Prostate gland (tissue), 2 donors: Measurements from ENCODE around the gene CXCR3. TPM values are rescaled to one million over a fixed set of nuclear protein-coding genes. Genes with fewer than 3 reads are reported as not detected.

Experiments
- DNase-seq: peaks from one replicate; pipeline ENCODE4 v3.0.0-alpha.2; 2019; ENCODE audit warnings: low spot score
- H3K27ac ChIP-seq, 2 donors: fragments of 200-600 bp; sonication (generic); 2 replicates each; pipeline ENCODE4 v1.5.1; 2017 to 2019
- H3K27me3 ChIP-seq: fragments of 200-600 bp; sonication (generic); replicated peaks from 2 replicates; pipeline ENCODE4 v1.5.1; 2019; ENCODE audit not compliant: insufficient read depth
- H3K36me3 ChIP-seq, 2 donors: fragments of 200-600 bp; sonication (generic); 1 replicate in 1 of 2; 2 replicates in 1 of 2; pipeline versions ENCODE4 v1.5.1 to v1.8.1; 2017 to 2019
- H3K4me1 ChIP-seq: fragments of 200-600 bp; sonication (generic); replicated peaks from 2 replicates; pipeline ENCODE4 v1.5.1; 2019
- H3K4me3 ChIP-seq, 2 donors: fragments of 200-600 bp; sonication (generic); 2 replicates each; pipeline ENCODE4 v1.5.1; 2017 to 2019
- H3K9me3 ChIP-seq: fragments of 200-600 bp; sonication (generic); 2 replicates; pipeline ENCODE4 v1.5.1; 2017
- POLR2A ChIP-seq: fragments of 450-650 bp; IDR thresholded peaks from one replicate; pipeline ENCODE4 v1.6.1; 2016; ENCODE audit warnings: antibody characterized with exemption, mild to moderate bottlenecking
- POLR2AphosphoS5 ChIP-seq: sonication (generic); formaldehyde crosslinking; IDR thresholded peaks from one replicate; pipeline ENCODE4 v1.6.1; 2017; ENCODE audit warnings: antibody characterized with exemption
- WGBS: methylation state at CpG from one replicate; pipeline ENCODE4 v1.1.5; 2018; 5-methylcytosine and 5-hydroxymethylcytosine counted together
- intact Hi-C: fragments of 100-400 bp; cut with DNase I; formaldehyde crosslinking; loops from one replicate; pipeline ENCODE4 v1.14.2; 2022
- total RNA-seq, 2 donors: library from RNA; depleted of rRNA; stranded (reverse); fragments of >200 nt; gene quantifications; one replicate each; pipeline ENCODE4 v1.1.0, GENCODE V29; 2016
- TF ChIP-seq, protein P1 (sequence below), 4 experiments: fragments of 200-600 bp in 2 of 4; fragments of 450-650 bp in 2 of 4; sonication (generic) in 2 of 4; IDR thresholded peaks; 1 replicate in 3 of 4; 2 replicates in 1 of 4; pipeline ENCODE4 v1.5.1; 2016 to 2019; ENCODE audit warnings: antibody characterized with exemption in 4 of 4, mild to moderate bottlenecking in 2 of 4, moderate library complexity in 2 of 4

Gene CXCR3
- total RNA-seq, 2 donors from 2014 or later, result 1.1 TPM; not detected in 1

DNA sequence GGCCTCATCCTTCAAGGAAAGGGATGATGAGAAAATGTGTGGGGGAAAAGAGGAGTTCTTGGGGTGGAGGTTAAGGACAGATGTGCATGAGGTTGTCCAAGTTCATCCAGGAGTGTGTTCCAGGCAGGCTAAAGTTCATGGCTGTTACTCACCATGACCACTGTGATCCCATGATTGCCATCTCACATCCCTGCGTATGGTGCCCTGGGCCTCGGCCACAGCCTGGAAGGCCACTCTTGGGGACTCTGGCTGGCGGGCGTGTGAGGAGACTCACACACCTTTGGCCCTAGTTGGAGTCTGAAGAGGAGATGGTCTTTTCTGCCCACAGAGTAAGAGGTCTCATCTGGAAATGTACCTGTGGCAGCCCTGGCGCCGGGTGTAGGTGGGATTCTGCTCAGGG lies 41.6 kb upstream of the CXCR3 start:
- Histone ChIP-seq H3K4me3 (no peak overlapping the region), H3K36me3 (no peaks in the 10 kb centered on the region), H3K27me3 (no peaks in the 10 kb centered on the region), H3K27ac (no peak overlapping the region), H3K9me3 (no peaks in the 10 kb centered on the region), H3K4me1 (no peaks in the 10 kb centered on the region)
- intact Hi-C loops, result no loop called here
- TF ChIP-seq POLR2AphosphoS5, result no peak
- TF ChIP-seq POLR2A, result no peak
- TF ChIP-seq, protein P1, sequence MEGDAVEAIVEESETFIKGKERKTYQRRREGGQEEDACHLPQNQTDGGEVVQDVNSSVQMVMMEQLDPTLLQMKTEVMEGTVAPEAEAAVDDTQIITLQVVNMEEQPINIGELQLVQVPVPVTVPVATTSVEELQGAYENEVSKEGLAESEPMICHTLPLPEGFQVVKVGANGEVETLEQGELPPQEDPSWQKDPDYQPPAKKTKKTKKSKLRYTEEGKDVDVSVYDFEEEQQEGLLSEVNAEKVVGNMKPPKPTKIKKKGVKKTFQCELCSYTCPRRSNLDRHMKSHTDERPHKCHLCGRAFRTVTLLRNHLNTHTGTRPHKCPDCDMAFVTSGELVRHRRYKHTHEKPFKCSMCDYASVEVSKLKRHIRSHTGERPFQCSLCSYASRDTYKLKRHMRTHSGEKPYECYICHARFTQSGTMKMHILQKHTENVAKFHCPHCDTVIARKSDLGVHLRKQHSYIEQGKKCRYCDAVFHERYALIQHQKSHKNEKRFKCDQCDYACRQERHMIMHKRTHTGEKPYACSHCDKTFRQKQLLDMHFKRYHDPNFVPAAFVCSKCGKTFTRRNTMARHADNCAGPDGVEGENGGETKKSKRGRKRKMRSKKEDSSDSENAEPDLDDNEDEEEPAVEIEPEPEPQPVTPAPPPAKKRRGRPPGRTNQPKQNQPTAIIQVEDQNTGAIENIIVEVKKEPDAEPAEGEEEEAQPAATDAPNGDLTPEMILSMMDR (IDR thresholded peaks at IDR 0.05), result no peak
- no peak for DNase-seq
- WGBS, result no CpG with 5 or more reads among the region's 6 CpGs

DNA sequence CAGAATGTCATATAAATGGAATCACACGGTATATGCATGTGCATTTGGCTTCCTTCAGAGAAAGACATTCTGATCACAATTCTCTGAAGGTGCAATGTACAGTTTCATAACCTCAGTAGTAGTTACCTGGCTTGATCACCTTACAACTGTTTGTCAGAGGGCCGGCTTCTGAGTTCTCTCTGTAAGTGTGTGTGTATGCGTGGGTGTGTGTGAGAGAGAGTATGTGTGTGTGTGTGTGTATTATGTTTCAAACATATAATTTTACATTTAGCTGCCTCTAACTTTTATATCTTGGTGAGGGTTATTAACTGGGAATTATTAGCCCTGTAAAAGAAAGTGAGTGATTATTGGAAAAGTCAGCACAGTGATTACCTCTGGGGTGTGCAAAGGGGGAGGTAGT lies 41.0 kb upstream of the CXCR3 start:
- H3K9me3 ChIP-seq, result no peaks in the 10 kb centered on the region
- TF ChIP-seq POLR2AphosphoS5 (no peak), POLR2A (no peak)
- TF ChIP-seq, protein P1 (IDR thresholded peaks at IDR 0.05), result no peak
- no peak overlapping the region for H3K27ac ChIP-seq
- H3K36me3 ChIP-seq, result no peaks in the 10 kb centered on the region
- WGBS, result 40% methylated on average over 3 of the region's 3 CpGs
- no peak for DNase-seq
- H3K27me3 ChIP-seq, result no peaks in the 10 kb centered on the region
- no peak overlapping the region for H3K4me3 ChIP-seq
- no peaks in the 10 kb centered on the region for H3K4me1 ChIP-seq
- intact Hi-C loops, result no loop called here

DNA sequence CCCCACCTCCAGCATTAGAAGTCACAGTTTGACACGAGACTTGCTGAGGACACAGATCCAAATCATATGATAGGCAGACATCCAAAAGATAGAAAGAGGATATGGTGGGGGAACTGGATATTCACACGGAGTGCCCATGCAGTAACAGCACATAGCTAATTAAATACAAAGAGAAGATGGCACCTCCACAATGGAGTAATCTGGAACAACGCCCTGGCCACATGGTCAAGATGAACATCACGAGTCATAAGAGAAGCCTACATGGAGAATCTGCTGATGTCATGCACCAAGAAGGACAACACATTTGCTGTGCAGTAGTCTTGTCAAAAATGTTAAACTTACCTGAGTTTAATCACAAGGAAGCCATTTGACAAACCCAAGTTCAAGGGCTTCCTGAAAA lies 39.0 kb upstream of the CXCR3 start:
- TF ChIP-seq POLR2AphosphoS5 (no peak), POLR2A (no peak)
- TF ChIP-seq, protein P1 (IDR thresholded peaks at IDR 0.05), result no peak
- Histone ChIP-seq H3K9me3 (no peaks in the 10 kb centered on the region), H3K27ac (no peak overlapping the region), H3K4me3 (no peak overlapping the region), H3K36me3 (no peaks in the 10 kb centered on the region), H3K27me3 (no peaks in the 10 kb centered on the region), H3K4me1 (no peaks in the 10 kb centered on the region)
- intact Hi-C loops, result no loop called here
- WGBS, result 82% methylated on average over 4 of the region's 4 CpGs
- DNase-seq, result no peak

DNA sequence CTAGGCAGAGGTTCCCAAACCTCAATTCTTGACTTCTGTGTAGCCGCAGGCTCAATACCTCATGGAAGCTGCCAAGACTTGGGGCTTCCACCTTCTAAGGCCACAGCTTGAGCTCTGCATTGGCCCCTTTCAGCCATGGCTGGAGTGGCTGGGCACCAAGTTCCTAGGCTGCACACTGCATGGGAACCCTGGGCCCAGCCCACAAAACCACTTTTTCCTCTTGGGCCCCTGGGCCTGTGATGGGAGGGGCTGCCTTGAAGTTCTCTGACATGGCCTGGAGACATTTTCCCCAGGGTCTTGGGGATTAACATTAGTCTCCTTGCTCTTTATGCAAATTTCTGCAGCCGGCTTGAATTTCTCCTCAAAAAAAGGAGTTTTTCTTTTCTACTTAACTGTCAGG lies 35.0 kb upstream of the CXCR3 start:
- intact Hi-C loops, result no loop called here
- no peaks in the 10 kb centered on the region for H3K4me1 ChIP-seq
- no peaks in the 10 kb centered on the region for H3K36me3 ChIP-seq
- H3K4me3 ChIP-seq, result no peak overlapping the region
- TF ChIP-seq POLR2A (no peak), POLR2AphosphoS5 (no peak)
- TF ChIP-seq, protein P1 (IDR thresholded peaks at IDR 0.05), result no peak
- H3K27me3 ChIP-seq, result no peaks in the 10 kb centered on the region
- no peak for DNase-seq
- no peaks in the 10 kb centered on the region for H3K9me3 ChIP-seq
- H3K27ac ChIP-seq, result no peak overlapping the region
- WGBS, result 100% methylated on average over 1 of the region's 2 CpGs

DNA sequence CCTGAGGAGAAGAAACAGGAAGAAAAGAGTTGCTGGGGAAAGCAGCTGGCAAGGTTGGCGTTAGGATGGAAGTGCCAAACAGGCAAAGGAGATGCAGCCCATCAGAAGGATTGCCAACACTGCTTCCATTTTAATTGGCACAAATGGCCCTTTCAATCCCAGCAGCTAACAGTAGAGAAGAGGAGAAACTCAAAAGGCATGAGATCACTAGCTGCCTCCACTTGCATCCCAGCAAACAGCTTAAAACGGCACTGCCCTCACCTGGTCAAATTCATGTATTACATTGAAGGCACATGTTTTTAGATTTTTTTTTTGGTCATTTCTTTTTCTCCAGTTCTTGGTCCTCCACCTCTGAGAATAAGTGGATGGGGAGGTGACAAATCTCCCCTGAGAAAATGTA lies 34.1 kb upstream of the CXCR3 start:
- no peaks in the 10 kb centered on the region for H3K9me3 ChIP-seq
- intact Hi-C loops, result no loop called here
- H3K27ac ChIP-seq, result no peak overlapping the region
- peak; percentile 4 for DNase-seq
- no peaks in the 10 kb centered on the region for H3K4me1 ChIP-seq
- H3K4me3 ChIP-seq, result no peak overlapping the region
- 32% methylated on average over 2 of the region's 2 CpGs for WGBS
- no peaks in the 10 kb centered on the region for H3K36me3 ChIP-seq
- TF ChIP-seq POLR2A (no peak), POLR2AphosphoS5 (no peak)
- TF ChIP-seq, protein P1 (IDR thresholded peaks at IDR 0.05), result peak in 3 of 4 experiments; percentile 29 to 38 (median 37)
- no peaks in the 10 kb centered on the region for H3K27me3 ChIP-seq
